ENCODE measurements around the gene BICD2. TPM values are rescaled to one million over a fixed set of nuclear protein-coding genes. Genes with fewer than 3 reads are reported as not detected.

BICD2 gene
- total and polyA plus RNA-seq, 9 of the 15 experiments (the other 6 are each of a cell fraction or from before 2014, with no cell fraction given) = 3.6 to 23.4 (median 11.8) TPM

DNA sequence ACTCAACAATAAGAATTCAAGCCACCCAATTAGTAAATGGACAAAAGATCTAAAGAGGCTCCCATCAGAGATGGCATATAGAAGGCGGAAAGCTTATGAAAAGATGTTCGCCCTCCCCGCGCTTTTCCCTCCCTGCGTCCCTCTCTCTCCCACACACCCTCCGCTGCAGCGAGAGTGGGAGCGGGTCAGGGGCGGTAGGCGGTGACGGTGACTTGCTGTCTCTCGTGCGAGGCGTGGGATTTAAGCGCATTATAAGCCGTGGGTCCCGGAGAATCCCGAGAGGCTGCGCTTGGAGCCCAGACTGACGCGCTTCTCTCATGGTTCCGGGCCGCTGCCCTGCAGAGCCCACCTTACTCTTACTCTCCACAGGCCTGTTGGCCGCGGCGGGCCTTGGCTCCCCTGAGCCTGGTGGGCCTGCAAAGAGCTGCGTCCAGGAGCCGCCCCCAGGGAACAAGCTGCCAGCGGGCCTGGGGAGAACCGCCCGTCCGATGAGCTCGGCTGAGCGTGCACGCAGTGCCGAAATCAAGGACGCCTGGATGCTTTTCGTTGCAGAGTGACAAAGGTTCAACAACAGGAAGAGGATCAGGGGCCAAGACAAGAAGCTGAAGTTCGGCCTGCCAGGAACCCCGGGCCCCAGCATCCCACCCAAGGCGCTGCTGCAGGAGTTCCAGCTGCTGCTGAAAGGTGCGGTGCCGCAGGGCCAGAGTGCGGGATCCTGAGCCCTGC lies 42.6 kb upstream of the BICD2 start (continued):
- TF ChIP-seq, protein P1, sequence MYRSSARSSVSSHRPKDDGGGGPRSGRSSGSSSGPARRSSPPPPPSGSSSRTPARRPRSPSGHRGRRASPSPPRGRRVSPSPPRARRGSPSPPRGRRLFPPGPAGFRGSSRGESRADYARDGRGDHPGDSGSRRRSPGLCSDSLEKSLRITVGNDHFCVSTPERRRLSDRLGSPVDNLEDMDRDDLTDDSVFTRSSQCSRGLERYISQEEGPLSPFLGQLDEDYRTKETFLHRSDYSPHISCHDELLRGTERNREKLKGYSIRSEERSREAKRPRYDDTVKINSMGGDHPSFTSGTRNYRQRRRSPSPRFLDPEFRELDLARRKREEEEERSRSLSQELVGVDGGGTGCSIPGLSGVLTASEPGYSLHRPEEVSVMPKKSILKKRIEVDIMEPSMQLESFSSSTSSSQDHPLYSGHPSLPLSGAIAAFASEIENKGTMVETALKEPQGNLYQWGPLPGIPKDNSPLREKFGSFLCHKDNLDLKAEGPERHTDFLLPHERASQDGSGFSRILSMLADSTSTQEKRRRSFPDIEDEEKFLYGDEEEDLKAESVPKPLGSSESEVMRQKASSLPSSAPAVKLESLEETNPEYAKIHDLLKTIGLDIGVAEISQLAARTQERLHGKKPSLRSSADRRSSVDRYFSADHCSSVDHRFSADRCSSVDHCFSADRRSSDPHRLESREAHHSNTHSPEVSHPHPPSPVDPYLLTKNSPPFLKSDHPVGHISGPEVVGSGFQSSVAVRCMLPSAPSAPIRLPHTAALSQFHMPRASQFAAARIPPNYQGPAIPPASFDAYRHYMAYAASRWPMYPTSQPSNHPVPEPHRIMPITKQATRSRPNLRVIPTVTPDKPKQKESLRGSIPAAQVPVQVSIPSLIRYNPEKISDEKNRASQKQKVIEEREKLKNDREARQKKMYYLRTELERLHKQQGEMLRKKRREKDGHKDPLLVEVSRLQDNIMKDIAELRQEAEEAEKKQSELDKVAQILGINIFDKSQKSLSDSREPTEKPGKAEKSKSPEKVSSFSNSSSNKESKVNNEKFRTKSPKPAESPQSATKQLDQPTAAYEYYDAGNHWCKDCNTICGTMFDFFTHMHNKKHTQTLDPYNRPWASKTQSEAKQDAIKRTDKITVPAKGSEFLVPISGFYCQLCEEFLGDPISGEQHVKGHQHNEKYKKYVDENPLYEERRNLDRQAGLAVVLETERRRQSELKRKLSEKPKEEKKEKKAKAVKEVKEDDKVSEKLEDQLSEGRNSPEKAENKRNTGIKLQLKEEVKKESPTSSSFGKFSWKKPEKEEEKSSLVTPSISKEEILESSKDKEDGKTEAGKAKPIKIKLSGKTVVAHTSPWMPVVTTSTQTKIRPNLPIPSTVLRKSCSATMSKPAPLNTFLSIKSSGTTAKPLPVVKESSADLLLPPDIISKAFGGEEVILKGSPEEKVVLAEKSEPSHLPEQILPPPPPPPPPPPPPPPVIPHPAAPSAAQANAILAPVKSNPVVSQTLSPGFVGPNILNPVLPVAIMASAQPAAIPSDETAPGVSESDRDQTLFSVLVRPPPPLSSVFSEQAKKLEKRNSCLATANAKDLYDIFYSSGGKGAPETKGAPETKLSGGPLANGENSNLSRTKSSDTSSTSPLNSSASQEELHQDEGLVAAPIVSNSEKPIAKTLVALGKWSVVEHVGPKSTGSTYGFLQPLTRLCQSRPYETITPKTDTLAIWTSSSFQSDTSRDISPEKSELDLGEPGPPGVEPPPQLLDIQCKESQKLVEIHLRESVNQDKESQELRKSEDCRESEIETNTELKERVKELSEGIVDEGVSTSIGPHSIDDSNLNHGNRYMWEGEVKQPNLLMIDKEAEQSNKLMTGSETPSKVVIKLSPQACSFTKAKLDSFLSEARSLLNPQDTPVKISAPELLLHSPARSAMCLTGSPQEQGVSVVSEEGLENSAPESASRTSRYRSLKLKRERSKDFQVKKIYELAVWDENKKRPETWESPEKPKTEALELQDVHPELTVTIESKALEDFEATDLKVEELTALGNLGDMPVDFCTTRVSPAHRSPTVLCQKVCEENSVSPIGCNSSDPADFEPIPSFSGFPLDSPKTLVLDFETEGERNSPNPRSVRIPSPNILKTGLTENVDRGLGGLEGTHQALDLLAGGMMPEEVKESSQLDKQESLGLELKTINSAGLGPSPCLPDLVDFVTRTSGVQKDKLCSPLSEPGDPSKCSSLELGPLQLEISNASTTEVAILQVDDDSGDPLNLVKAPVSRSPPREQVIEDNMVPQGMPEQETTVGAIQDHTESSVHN (IDR thresholded peaks at IDR 0.05; ENCODE audit: borderline replicate concordance in 1 of 2, low read depth in 1 of 2) = no peak
- no peak for TF ChIP-seq ZC3H4 (CRISPR knock-in tag; IDR thresholded peaks at IDR 0.05; ENCODE audit: borderline replicate concordance)
- TF ChIP-seq TEAD4 (IDR thresholded peaks at IDR 0.05; ENCODE audit: low read length) = no peak
- no peak for TF ChIP-seq TEAD4 (CRISPR knock-in tag; IDR thresholded peaks at IDR 0.05; ENCODE audit: borderline replicate concordance)
- TF ChIP-seq, protein P2, sequence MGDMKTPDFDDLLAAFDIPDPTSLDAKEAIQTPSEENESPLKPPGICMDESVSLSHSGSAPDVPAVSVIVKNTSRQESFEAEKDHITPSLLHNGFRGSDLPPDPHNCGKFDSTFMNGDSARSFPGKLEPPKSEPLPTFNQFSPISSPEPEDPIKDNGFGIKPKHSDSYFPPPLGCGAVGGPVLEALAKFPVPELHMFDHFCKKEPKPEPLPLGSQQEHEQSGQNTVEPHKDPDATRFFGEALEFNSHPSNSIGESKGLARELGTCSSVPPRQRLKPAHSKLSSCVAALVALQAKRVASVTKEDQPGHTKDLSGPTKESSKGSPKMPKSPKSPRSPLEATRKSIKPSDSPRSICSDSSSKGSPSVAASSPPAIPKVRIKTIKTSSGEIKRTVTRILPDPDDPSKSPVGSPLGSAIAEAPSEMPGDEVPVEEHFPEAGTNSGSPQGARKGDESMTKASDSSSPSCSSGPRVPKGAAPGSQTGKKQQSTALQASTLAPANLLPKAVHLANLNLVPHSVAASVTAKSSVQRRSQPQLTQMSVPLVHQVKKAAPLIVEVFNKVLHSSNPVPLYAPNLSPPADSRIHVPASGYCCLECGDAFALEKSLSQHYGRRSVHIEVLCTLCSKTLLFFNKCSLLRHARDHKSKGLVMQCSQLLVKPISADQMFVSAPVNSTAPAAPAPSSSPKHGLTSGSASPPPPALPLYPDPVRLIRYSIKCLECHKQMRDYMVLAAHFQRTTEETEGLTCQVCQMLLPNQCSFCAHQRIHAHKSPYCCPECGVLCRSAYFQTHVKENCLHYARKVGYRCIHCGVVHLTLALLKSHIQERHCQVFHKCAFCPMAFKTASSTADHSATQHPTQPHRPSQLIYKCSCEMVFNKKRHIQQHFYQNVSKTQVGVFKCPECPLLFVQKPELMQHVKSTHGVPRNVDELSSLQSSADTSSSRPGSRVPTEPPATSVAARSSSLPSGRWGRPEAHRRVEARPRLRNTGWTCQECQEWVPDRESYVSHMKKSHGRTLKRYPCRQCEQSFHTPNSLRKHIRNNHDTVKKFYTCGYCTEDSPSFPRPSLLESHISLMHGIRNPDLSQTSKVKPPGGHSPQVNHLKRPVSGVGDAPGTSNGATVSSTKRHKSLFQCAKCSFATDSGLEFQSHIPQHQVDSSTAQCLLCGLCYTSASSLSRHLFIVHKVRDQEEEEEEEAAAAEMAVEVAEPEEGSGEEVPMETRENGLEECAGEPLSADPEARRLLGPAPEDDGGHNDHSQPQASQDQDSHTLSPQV (IDR thresholded peaks at IDR 0.05) = no peak
- no peak for TF ChIP-seq SIRT6 (IDR thresholded peaks at IDR 0.05; ENCODE audit: low read depth, low read length)
- no peak for TF ChIP-seq CCAR2 (IDR thresholded peaks at IDR 0.05; ENCODE audit: low read depth, low read length)
